Measurements from ENCODE around the gene TRIM50.

GRCh38 chr7:73343671-73344380 lies 15.9 kb upstream of the TRIM50 start:
- TF ChIP-seq SP1 (IDR thresholded peaks at IDR 0.05) = no peak
- no peak for TF ChIP-seq ELF4 (IDR thresholded peaks at IDR 0.05)
- TF ChIP-seq FOXK2 (IDR thresholded peaks at IDR 0.05) = no peak
- no peak for TF ChIP-seq FOXA1 (IDR thresholded peaks at IDR 0.05)
- no peak for TF ChIP-seq SUZ12 (IDR thresholded peaks at IDR 0.05)
